Stimulated activated CD4-positive, alpha-beta T cell treated with anti-CD3 and anti-CD28 coated beads, Interleukin-1b, Interleukin-23, amount 100 ng/mL, for 4 hours (primary cell): ENCODE data around the gene COL12A1.
"Not testable (repeated sequence)": the region's sequence is repeated elsewhere in the genome, so short reads cannot be mapped to it uniquely, and the experiment has no call there.

Source experiments
- DNase-seq, 2 donors: peaks; one replicate each; pipeline ENCODE4 v3.0.0-alpha.2; 2020; ENCODE audit warnings: low read depth in 2 of 2

Gene COL12A1

GRCh38 chr6:75213112-75213511 lies 7.3 kb upstream of the COL12A1 start:
- no peak for DNase-seq

- no peak for DNase-seq
Observed at GRCh38 chr6:75211920-75212590, 6.2 kb upstream of the COL12A1 start.

- peak in 1 of 2 donors; percentile 52 for DNase-seq
Observed at GRCh38 chr6:75210885-75211739, 5.3 kb upstream of the COL12A1 start.

GRCh38 chr6:75209184-75209723 lies 3.4 kb upstream of the COL12A1 start:
- DNase-seq = no peak

GRCh38 chr6:75208298-75209183 lies 2.7 kb upstream of the COL12A1 start:
- DNase-seq = peak; percentile 78 to 82

GRCh38 chr6:75206576-75207342 lies 906 bp upstream of the COL12A1 start:
- DNase-seq = no peak

GRCh38 chr6:75204959-75205775 lies 686 bp downstream of the COL12A1 start:
- no peak for DNase-seq

- DNase-seq = no peak
Observed at GRCh38 chr6:75204217-75204958, 1.5 kb downstream of the COL12A1 start.

GRCh38 chr6:75203721-75204120 lies 2.1 kb downstream of the COL12A1 start:
- no peak for DNase-seq

- no peak for DNase-seq
Observed at GRCh38 chr6:75202676-75203131, 3.1 kb downstream of the COL12A1 start.

- no peak for DNase-seq
Observed at GRCh38 chr6:75201901-75202672, 3.8 kb downstream of the COL12A1 start.

GRCh38 chr6:75201021-75201420 lies 4.8 kb downstream of the COL12A1 start:
- DNase-seq = no peak

- no peak for DNase-seq
Observed at GRCh38 chr6:75199889-75200288, 6.0 kb downstream of the COL12A1 start.

GRCh38 chr6:75196081-75196687 lies 9.7 kb downstream of the COL12A1 start:
- DNase-seq = no peak

GRCh38 chr6:75188221-75188925 lies 17.5 kb downstream of the COL12A1 start:
- DNase-seq = no peak

- not testable (repeated sequence) for DNase-seq
Observed at GRCh38 chr6:75186581-75186980, 19.3 kb downstream of the COL12A1 start.

GRCh38 chr6:75183099-75183541 lies 22.7 kb downstream of the COL12A1 start:
- DNase-seq = no peak
